ENCODE measurements around the gene P4HA2.

P4HA2 gene

GRCh38 chr5:132264546-132265335 lies 37.1 kb upstream of the P4HA2 start:
- no peak for FAIRE-seq

- no peak for FAIRE-seq
Measured at GRCh38 chr5:132263548-132264261, 36.1 kb upstream of the P4HA2 start.

GRCh38 chr5:132262882-132263547 lies 35.4 kb upstream of the P4HA2 start:
- no peak for FAIRE-seq

GRCh38 chr5:132261881-132262845 lies 34.5 kb upstream of the P4HA2 start:
- FAIRE-seq, result no peak

- FAIRE-seq, result no peak
Measured at GRCh38 chr5:132260714-132261551, 33.3 kb upstream of the P4HA2 start.

GRCh38 chr5:132260051-132260450 lies 32.4 kb upstream of the P4HA2 start:
- FAIRE-seq, result no peak

GRCh38 chr5:132259069-132259851 lies 31.6 kb upstream of the P4HA2 start:
- no peak for FAIRE-seq

- no peak for FAIRE-seq
Measured at GRCh38 chr5:132258102-132259068, 30.7 kb upstream of the P4HA2 start.

GRCh38 chr5:132257131-132258101 lies 29.8 kb upstream of the P4HA2 start, which contains the start of gene PDLIM4:
PDLIM4 (plus strand) TSS chr5:132257696; CDS start chr5:132257735, 39 bp downstream.
- no peak for FAIRE-seq

- no peak for FAIRE-seq
Measured at GRCh38 chr5:132256783-132257130, 29.1 kb upstream of the P4HA2 start.

- no peak for FAIRE-seq
Measured at GRCh38 chr5:132256086-132256782, 28.6 kb upstream of the P4HA2 start.

GRCh38 chr5:132254321-132254977 lies 26.8 kb upstream of the P4HA2 start:
- FAIRE-seq, result no peak

GRCh38 chr5:132253452-132254320 lies 26.0 kb upstream of the P4HA2 start:
- FAIRE-seq, result no peak

GRCh38 chr5:132253008-132253441 lies 25.4 kb upstream of the P4HA2 start:
- FAIRE-seq, result no peak

- FAIRE-seq, result no peak
Measured at GRCh38 chr5:132251220-132251725, 23.6 kb upstream of the P4HA2 start.

GRCh38 chr5:132250547-132250946 lies 22.9 kb upstream of the P4HA2 start:
- no peak for FAIRE-seq
